GM12878 (cell line): ENCODE results near the gene SRRM2. TPM values are rescaled to one million over a fixed set of nuclear protein-coding genes. Genes with fewer than 3 reads are reported as not detected.

Source experiments
- ATAC-seq: fragments of 200-7000 bp; cut with Tn5 transposase; 3 replicates; pipeline ENCODE4 v1.9.1; 2020; ENCODE audit warnings: mild to moderate bottlenecking, moderate library complexity
- BruUV-seq: library from RNA; stranded (reverse); fragments of 400-500 nt; replicated peaks from 2 replicates; lab custom pipeline; 2021; lab: Mats Ljungman, UMichigan
- CTCF ChIA-PET: fragments of 300-600 bp; sonication (Branson Sonifier 250); formaldehyde crosslinking; extraction: SDS; loops from one replicate; lab custom pipeline; 2021; ENCODE audit warnings: inconsistent platforms; lab: Yijun Ruan, JAX
- POLR2A ChIA-PET: fragments of 350-600 bp; formaldehyde crosslinking; extraction: SDS; loops from one replicate; lab custom pipeline; 2021; ENCODE audit warnings: inconsistent platforms; lab: Charles Lee
- RAD21 ChIA-PET: fragments of 300-600 bp; sonication (Branson Sonifier 250); formaldehyde crosslinking; loops from one replicate; lab custom pipeline; 2023; ENCODE audit warnings: antibody characterized with exemption; ENCODE audit not compliant: unreplicated experiment; lab: Charles Lee
- SMC1A ChIA-PET: fragments of 300-600 bp; sonication (Branson Sonifier 250); formaldehyde crosslinking; loops from one replicate; lab custom pipeline; 2023; ENCODE audit not compliant: unreplicated experiment, uncharacterized antibody; lab: Charles Lee
- DNase-seq: peaks from one replicate; pipeline ENCODE4 v3.0.0-alpha.2; 2011; ENCODE audit warnings: low read depth, low spot score
- FAIRE-seq: peaks from 3 replicates; lab custom pipeline; 2011; peaks lifted over from hg19 to GRCh38; lab: Jason Lieb, UNC
- H2AFZ ChIP-seq: 2 replicates; pipeline ENCODE4 v1.6.0; 2011; ENCODE audit warnings: low read depth, low read length, control low read depth; ENCODE audit not compliant: control insufficient read depth
- H3K27ac ChIP-seq: 2 replicates; pipeline ENCODE4 v1.5.1; 2011; ENCODE audit warnings: control low read depth; ENCODE audit not compliant: control insufficient read depth, insufficient read depth
- H3K27me3 ChIP-seq, 2 experiments: replicated peaks in 1 of 2; 2 replicates each; pipeline versions ENCODE4 v1.6.0 to v1.6.1; 2011; ENCODE audit warnings: low read length in 1 of 2; ENCODE audit not compliant: control insufficient read depth in 2 of 2, insufficient read depth in 2 of 2
- H3K36me3 ChIP-seq, 2 experiments: 2 replicates each; pipeline ENCODE4 v1.5.1; 2011; ENCODE audit warnings: low read length in 1 of 2; ENCODE audit not compliant: control insufficient read depth in 2 of 2, insufficient read depth in 2 of 2
- H3K4me1 ChIP-seq: 2 replicates; pipeline ENCODE4 v1.6.1; 2011; ENCODE audit warnings: mild to moderate bottlenecking, low read length, moderate library complexity, mixed read lengths; ENCODE audit not compliant: control insufficient read depth, insufficient read depth
- H3K4me2 ChIP-seq: 2 replicates; pipeline ENCODE4 v1.6.0; 2011; ENCODE audit warnings: control low read depth; ENCODE audit not compliant: control insufficient read depth, insufficient read depth
- H3K4me3 ChIP-seq: fragments of 200-600 bp; sonication (generic); 2 replicates; pipeline ENCODE4 v1.5.1; 2016
- H3K79me2 ChIP-seq: 2 replicates; pipeline ENCODE4 v1.6.0; 2011; ENCODE audit warnings: low read length; ENCODE audit not compliant: control insufficient read depth, insufficient read depth
- H3K9ac ChIP-seq: 2 replicates; pipeline ENCODE4 v1.8.0; 2011; ENCODE audit warnings: low read length, control low read depth, mixed read lengths; ENCODE audit not compliant: control insufficient read depth, insufficient read depth
- H3K9me3 ChIP-seq: replicated peaks from 3 replicates; pipeline ENCODE4 v1.5.1; 2011; ENCODE audit warnings: mild to moderate bottlenecking, low read length; ENCODE audit not compliant: control insufficient read depth, insufficient read depth
- H4K20me1 ChIP-seq: 2 replicates; pipeline ENCODE4 v1.6.0; 2011; ENCODE audit not compliant: control insufficient read depth, insufficient read depth
- ETV6 ChIP-seq, 2 experiments: fragments of 450-650 bp in 1 of 2; IDR thresholded peaks in 1 of 2; conservative IDR thresholded peaks in 1 of 2; 2 replicates each; pipeline ENCODE4 v1.6.1; 2014; ENCODE audit warnings: antibody characterized with exemption in 1 of 2, borderline replicate concordance in 1 of 2, low read depth in 1 of 2, mild to moderate bottlenecking in 1 of 2, moderate library complexity in 1 of 2
- NFYB ChIP-seq: IDR thresholded peaks from 2 replicates; pipeline ENCODE4 v1.6.1; 2011; ENCODE audit warnings: low read depth, mild to moderate bottlenecking, low read length, improper control_type of control experiment, moderate library complexity; ENCODE audit not compliant: insufficient read depth
- SUPT20H ChIP-seq: IDR thresholded peaks from 2 replicates; pipeline ENCODE4 v1.6.1; 2011; ENCODE audit warnings: low read depth, mild to moderate bottlenecking, low read length, moderate library complexity, borderline replicate concordance; ENCODE audit not compliant: control insufficient read depth
- TCF3 ChIP-seq: IDR thresholded peaks from 2 replicates; pipeline ENCODE4 v1.6.1; 2012; ENCODE audit warnings: low read depth, mild to moderate bottlenecking, low read length, borderline replicate concordance; ENCODE audit not compliant: insufficient read depth
- ZNF207 ChIP-seq: fragments of 450-650 bp; IDR thresholded peaks from 2 replicates; pipeline ENCODE4 v1.6.1; 2014; ENCODE audit warnings: antibody characterized with exemption, mild to moderate bottlenecking, borderline replicate concordance
- ZNF384 ChIP-seq: IDR thresholded peaks from 2 replicates; pipeline ENCODE4 v1.6.1; 2012; ENCODE audit warnings: low read depth, mild to moderate bottlenecking, low read length, improper control_type of control experiment, borderline replicate concordance
- ZNF622 ChIP-seq: fragments of 450-650 bp; IDR thresholded peaks from 2 replicates; pipeline ENCODE4 v1.6.1; 2017; ENCODE audit warnings: mild to moderate bottlenecking, inconsistent platforms
- ZZZ3 ChIP-seq: IDR thresholded peaks from 2 replicates; pipeline ENCODE4 v1.6.1; 2011; ENCODE audit warnings: low read depth; ENCODE audit not compliant: control insufficient read depth, insufficient read length
- WGBS: methylation state at CpG from one replicate; pipeline ENCODE4 v1.1.6; 2016; ENCODE audit warnings: low lambda C conversion rate; ENCODE audit not compliant: insufficient replicate concordance, insufficient coverage; ENCODE audit errors: missing lambda C conversion rate; 5-methylcytosine and 5-hydroxymethylcytosine counted together
- in situ Hi-C: fragments of 300-500 bp; cut with MboI; formaldehyde crosslinking; loops from 9 replicates; pipeline ENCODE4 v1.14.3; 2018; ENCODE audit warnings: mixed read lengths
- intact Hi-C: fragments of 100-400 bp; cut with micrococcal nuclease; formaldehyde crosslinking; loops from one replicate; pipeline ENCODE4 v1.14.2; 2022; ENCODE audit not compliant: unreplicated experiment
- polyA plus RNA-seq, 11 experiments: library from polyadenylated mRNA; depleted of rRNA in 4 of 11; unstranded in 6 of 11; stranded (reverse) in 5 of 11; fragments of >200 nt; fragmentation: Nextera tagmentation in 4 of 11; fragmentation: Illumina TruSeq in 1 of 11; extraction: Ambion mirVana in 4 of 11; extraction: Trizol in 1 of 11; gene quantifications; 1 replicate in 1 of 11; 2 replicates in 10 of 11; pipeline versions ENCODE4 v1.2.1 to v1.2.3, GENCODE V29; 2011 to 2016; ENCODE audit warnings: inconsistent platforms in 2 of 11, missing spikeins in 2 of 11, low read depth in 1 of 11
- total RNA-seq, 4 experiments: library from RNA; depleted of rRNA in 3 of 4; stranded (reverse); fragments of >200 nt in 3 of 4; fragmentation: Illumina TruSeq in 1 of 4; extraction: Trizol in 1 of 4; gene quantifications; 2 replicates each; pipeline versions ENCODE4 v1.2.1 to v1.2.3, GENCODE V29; 2013 to 2021
- TF ChIP-seq, protein P1 (sequence below): fragments of 450-650 bp; IDR thresholded peaks from 2 replicates; pipeline ENCODE4 v1.6.1; 2017; ENCODE audit warnings: mild to moderate bottlenecking, moderate library complexity
- TF ChIP-seq, protein P2 (sequence below): fragments of 450-650 bp; IDR thresholded peaks from 2 replicates; pipeline ENCODE4 v1.6.1; 2016; ENCODE audit warnings: mild to moderate bottlenecking, moderate library complexity, borderline replicate concordance
- TF ChIP-seq, protein P3 (sequence below): IDR thresholded peaks from 2 replicates; pipeline ENCODE4 v1.6.1; 2011; ENCODE audit warnings: low read depth, low read length, improper control_type of control experiment, borderline replicate concordance
- TF ChIP-seq, protein P4 (sequence below): fragments of 450-650 bp; IDR thresholded peaks from 2 replicates; pipeline ENCODE4 v1.6.1; 2016; ENCODE audit warnings: mild to moderate bottlenecking

Gene SRRM2
- total and polyA plus RNA-seq, 10 of the 15 experiments (the other 5 are each of a cell fraction or from before 2014, with no cell fraction given): 30.1 to 502 (median 196) TPM

DNA sequence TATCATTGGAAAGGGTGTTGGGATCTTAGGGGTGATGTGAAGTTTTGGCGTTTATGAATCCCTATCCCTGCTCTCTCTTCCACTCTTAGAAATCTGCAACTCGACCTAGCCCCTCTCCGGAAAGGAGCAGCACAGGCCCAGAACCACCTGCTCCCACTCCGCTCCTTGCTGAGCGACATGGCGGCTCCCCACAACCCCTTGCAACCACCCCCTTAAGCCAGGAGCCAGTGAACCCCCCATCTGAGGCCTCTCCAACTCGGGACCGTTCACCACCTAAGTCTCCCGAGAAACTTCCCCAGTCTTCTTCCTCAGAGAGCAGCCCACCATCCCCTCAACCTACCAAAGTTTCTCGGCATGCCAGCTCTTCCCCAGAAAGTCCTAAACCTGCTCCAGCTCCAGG is 9.0 kb downstream of the SRRM2 start:
- Histone ChIP-seq H3K4me2 (no peak overlapping the region), H3K4me1 (peaks cover under 1% of the 10 kb centered on the region; the same call in 1 of the 2 replicates), H3K9me3 (peaks cover 2% of the 10 kb centered on the region; the same call in 1 of the 3 replicates), H3K4me3 (no peak overlapping the region), H2AFZ (no peak overlapping the region), H4K20me1 (peaks cover 10% of the 10 kb centered on the region; the same call in 1 of the 2 replicates), H3K79me2 (peaks cover 50% of the 10 kb centered on the region), H3K9ac (no peak overlapping the region), H3K36me3 (peaks cover 67 to 86% of the 10 kb centered on the region in 2 experiments), H3K27ac (no peak overlapping the region), H3K27me3 (no peaks in the 10 kb centered on the region)
- ATAC-seq (no peak), DNase-seq (no peak), FAIRE-seq (no peak)
- RAD21 ChIA-PET: no interaction called here
- CTCF ChIA-PET: no interaction called here
- WGBS: 92% methylated on average over 10 of the region's 10 CpGs
- no TSS peak for BruUV-seq
- POLR2A ChIA-PET: no interaction called here
- SMC1A ChIA-PET: no interaction called here
- in situ Hi-C loops: no loop called here
- intact Hi-C loops: no loop called here
- TF ChIP-seq NFYB (no peak), ETV6 (conservative IDR thresholded peaks at IDR 0.05 in 1 of 2, IDR thresholded peaks at IDR 0.05 in 1 of 2; ENCODE audit: borderline replicate concordance in 1 of 2, low read depth in 1 of 2) (no peak), ZNF207 (no peak), ZZZ3 (no peak), SUPT20H (no peak), TCF3 (no peak), ZNF384 (no peak), ZNF622 (no peak)
- TF ChIP-seq, protein P1, sequence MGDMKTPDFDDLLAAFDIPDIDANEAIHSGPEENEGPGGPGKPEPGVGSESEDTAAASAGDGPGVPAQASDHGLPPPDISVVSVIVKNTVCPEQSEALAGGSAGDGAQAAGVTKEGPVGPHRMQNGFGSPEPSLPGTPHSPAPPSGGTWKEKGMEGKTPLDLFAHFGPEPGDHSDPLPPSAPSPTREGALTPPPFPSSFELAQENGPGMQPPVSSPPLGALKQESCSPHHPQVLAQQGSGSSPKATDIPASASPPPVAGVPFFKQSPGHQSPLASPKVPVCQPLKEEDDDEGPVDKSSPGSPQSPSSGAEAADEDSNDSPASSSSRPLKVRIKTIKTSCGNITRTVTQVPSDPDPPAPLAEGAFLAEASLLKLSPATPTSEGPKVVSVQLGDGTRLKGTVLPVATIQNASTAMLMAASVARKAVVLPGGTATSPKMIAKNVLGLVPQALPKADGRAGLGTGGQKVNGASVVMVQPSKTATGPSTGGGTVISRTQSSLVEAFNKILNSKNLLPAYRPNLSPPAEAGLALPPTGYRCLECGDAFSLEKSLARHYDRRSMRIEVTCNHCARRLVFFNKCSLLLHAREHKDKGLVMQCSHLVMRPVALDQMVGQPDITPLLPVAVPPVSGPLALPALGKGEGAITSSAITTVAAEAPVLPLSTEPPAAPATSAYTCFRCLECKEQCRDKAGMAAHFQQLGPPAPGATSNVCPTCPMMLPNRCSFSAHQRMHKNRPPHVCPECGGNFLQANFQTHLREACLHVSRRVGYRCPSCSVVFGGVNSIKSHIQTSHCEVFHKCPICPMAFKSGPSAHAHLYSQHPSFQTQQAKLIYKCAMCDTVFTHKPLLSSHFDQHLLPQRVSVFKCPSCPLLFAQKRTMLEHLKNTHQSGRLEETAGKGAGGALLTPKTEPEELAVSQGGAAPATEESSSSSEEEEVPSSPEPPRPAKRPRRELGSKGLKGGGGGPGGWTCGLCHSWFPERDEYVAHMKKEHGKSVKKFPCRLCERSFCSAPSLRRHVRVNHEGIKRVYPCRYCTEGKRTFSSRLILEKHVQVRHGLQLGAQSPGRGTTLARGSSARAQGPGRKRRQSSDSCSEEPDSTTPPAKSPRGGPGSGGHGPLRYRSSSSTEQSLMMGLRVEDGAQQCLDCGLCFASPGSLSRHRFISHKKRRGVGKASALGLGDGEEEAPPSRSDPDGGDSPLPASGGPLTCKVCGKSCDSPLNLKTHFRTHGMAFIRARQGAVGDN: no peak
- TF ChIP-seq, protein P2, sequence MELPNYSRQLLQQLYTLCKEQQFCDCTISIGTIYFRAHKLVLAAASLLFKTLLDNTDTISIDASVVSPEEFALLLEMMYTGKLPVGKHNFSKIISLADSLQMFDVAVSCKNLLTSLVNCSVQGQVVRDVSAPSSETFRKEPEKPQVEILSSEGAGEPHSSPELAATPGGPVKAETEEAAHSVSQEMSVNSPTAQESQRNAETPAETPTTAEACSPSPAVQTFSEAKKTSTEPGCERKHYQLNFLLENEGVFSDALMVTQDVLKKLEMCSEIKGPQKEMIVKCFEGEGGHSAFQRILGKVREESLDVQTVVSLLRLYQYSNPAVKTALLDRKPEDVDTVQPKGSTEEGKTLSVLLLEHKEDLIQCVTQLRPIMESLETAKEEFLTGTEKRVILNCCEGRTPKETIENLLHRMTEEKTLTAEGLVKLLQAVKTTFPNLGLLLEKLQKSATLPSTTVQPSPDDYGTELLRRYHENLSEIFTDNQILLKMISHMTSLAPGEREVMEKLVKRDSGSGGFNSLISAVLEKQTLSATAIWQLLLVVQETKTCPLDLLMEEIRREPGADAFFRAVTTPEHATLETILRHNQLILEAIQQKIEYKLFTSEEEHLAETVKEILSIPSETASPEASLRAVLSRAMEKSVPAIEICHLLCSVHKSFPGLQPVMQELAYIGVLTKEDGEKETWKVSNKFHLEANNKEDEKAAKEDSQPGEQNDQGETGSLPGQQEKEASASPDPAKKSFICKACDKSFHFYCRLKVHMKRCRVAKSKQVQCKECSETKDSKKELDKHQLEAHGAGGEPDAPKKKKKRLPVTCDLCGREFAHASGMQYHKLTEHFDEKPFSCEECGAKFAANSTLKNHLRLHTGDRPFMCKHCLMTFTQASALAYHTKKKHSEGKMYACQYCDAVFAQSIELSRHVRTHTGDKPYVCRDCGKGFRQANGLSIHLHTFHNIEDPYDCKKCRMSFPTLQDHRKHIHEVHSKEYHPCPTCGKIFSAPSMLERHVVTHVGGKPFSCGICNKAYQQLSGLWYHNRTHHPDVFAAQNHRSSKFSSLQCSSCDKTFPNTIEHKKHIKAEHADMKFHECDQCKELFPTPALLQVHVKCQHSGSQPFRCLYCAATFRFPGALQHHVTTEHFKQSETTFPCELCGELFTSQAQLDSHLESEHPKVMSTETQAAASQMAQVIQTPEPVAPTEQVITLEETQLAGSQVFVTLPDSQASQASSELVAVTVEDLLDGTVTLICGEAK: no peak
- TF ChIP-seq, protein P3, sequence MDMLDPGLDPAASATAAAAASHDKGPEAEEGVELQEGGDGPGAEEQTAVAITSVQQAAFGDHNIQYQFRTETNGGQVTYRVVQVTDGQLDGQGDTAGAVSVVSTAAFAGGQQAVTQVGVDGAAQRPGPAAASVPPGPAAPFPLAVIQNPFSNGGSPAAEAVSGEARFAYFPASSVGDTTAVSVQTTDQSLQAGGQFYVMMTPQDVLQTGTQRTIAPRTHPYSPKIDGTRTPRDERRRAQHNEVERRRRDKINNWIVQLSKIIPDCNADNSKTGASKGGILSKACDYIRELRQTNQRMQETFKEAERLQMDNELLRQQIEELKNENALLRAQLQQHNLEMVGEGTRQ: no peak
- TF ChIP-seq, protein P4, sequence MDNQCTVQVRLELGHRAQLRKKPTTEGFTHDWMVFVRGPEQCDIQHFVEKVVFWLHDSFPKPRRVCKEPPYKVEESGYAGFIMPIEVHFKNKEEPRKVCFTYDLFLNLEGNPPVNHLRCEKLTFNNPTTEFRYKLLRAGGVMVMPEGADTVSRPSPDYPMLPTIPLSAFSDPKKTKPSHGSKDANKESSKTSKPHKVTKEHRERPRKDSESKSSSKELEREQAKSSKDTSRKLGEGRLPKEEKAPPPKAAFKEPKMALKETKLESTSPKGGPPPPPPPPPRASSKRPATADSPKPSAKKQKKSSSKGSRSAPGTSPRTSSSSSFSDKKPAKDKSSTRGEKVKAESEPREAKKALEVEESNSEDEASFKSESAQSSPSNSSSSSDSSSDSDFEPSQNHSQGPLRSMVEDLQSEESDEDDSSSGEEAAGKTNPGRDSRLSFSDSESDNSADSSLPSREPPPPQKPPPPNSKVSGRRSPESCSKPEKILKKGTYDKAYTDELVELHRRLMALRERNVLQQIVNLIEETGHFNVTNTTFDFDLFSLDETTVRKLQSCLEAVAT: no peak
